SU-DHL-6 (cell line): ENCODE results near the gene PER2.

Experiments used
- H2AFZ ChIP-seq: fragments of 200-600 bp; sonication (generic); 2 replicates; pipeline ENCODE4 v1.6.1; 2014; ENCODE audit warnings: low read depth, mild to moderate bottlenecking, moderate library complexity, mixed read lengths, antibody characterized with exemption, low read length; ENCODE audit not compliant: severe bottlenecking
- H3F3A ChIP-seq: fragments of 200-600 bp; shearing (Covaris generic); 2 replicates; pipeline ENCODE4 v1.6.0; 2016; ENCODE audit warnings: antibody characterized with exemption, mild to moderate bottlenecking; ENCODE audit not compliant: insufficient read depth
- H3K27ac ChIP-seq: fragments of 200-600 bp; sonication (generic); 2 replicates; pipeline ENCODE4 v1.5.1; 2016; ENCODE audit warnings: low read depth, mild to moderate bottlenecking, low read length, moderate library complexity, mixed read lengths
- H3K27me3 ChIP-seq: fragments of 200-600 bp; sonication (generic), shearing (Covaris generic); 2 replicates; pipeline ENCODE4 v1.6.0; 2014; ENCODE audit warnings: mild to moderate bottlenecking, low read length
- H3K36me3 ChIP-seq: fragments of 200-600 bp; sonication (generic); 2 replicates; pipeline ENCODE4 v1.6.1; 2014; ENCODE audit warnings: mild to moderate bottlenecking, low read length, mixed read lengths
- H3K4me2 ChIP-seq: fragments of 300-600, 200-600 bp; shearing (Covaris generic), sonication (generic); 2 replicates; pipeline ENCODE4 v1.6.0; 2014; ENCODE audit warnings: low read length, low read depth, mild to moderate bottlenecking; ENCODE audit not compliant: poor library complexity, severe bottlenecking
- H3K4me3 ChIP-seq: fragments of 200-600 bp; sonication (generic); 2 replicates; pipeline ENCODE4 v1.5.1; 2014; ENCODE audit warnings: antibody characterized with exemption, low read length, mild to moderate bottlenecking, mixed read lengths; ENCODE audit not compliant: insufficient read depth, poor library complexity, severe bottlenecking
- H3K79me2 ChIP-seq: fragments of 200-600 bp; sonication (generic); 2 replicates; pipeline ENCODE4 v1.6.1; 2014; ENCODE audit warnings: mild to moderate bottlenecking, low read length, moderate library complexity; ENCODE audit not compliant: insufficient read depth
- H3K9ac ChIP-seq: fragments of 200-600 bp; sonication (generic); 2 replicates; pipeline ENCODE4 v1.7.0; 2014; ENCODE audit warnings: mild to moderate bottlenecking, low read length
- H3K9me2 ChIP-seq: fragments of 200-600 bp; sonication (generic); replicated peaks from 2 replicates; pipeline ENCODE4 v1.6.1; 2014; ENCODE audit warnings: low read length; ENCODE audit not compliant: insufficient read depth
- H3K9me3 ChIP-seq: fragments of 200-600 bp; sonication (generic); 2 replicates; pipeline ENCODE4 v1.6.1; 2014; ENCODE audit warnings: low read length, mixed read lengths; ENCODE audit not compliant: insufficient read depth
- H4K20me1 ChIP-seq: fragments of 200-600 bp; sonication (generic); 2 replicates; pipeline ENCODE4 v1.6.1; 2014; ENCODE audit warnings: low read depth, mild to moderate bottlenecking, antibody characterized with exemption, low read length, moderate library complexity, mixed read lengths
- EZH2phosphoT487 ChIP-seq: fragments of 200-600 bp; sonication (generic), shearing (Covaris generic); conservative IDR thresholded peaks from 2 replicates; pipeline ENCODE4 v1.6.1; 2018; ENCODE audit warnings: mild to moderate bottlenecking, antibody characterized with exemption, low read length, moderate library complexity, mixed read lengths
- TF ChIP-seq, protein P1 (sequence below): fragments of 200-600 bp; sonication (generic); IDR thresholded peaks from one replicate; pipeline ENCODE4 v1.5.1; 2017; ENCODE audit warnings: antibody characterized with exemption, mild to moderate bottlenecking, low read length, moderate library complexity; ENCODE audit not compliant: insufficient read depth, poor library complexity, severe bottlenecking

PER2 gene

DNA sequence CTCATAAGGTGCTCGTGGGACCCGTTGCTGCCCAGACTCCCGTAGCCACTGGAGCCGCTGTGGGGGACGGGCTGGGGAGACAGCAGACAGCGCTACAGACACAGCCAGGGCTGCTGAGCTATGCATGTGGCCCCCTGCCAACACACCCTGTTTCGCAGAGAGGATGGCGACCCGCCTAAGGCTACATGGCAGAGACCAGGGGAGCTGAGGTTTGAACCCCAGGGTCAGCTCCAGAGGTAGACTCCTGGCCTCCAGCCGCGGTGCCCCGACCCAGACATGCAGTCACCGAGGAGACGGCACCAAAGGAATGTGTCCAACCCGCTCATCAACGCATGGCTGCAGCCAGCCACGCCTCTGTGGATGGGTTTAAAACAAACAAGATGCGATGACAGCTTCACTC, 27.5 kb downstream of the PER2 start:
- Histone ChIP-seq H3K9me2 (no peaks in the 10 kb centered on the region), H3K79me2 (no peaks in the 10 kb centered on the region), H2AFZ (no peak overlapping the region), H3K4me2 (no peak overlapping the region), H3F3A (no peaks in the 10 kb centered on the region), H4K20me1 (no peaks in the 10 kb centered on the region), H3K4me3 (no peak overlapping the region), H3K9ac (no peak overlapping the region), H3K27me3 (no peaks in the 10 kb centered on the region), H3K36me3 (0 out of 2 replicates have a peak, but pooled peaks cover 7% of the 10 kb centered on the region), H3K9me3 (no peaks in the 10 kb centered on the region), H3K27ac (no peak overlapping the region)
- TF ChIP-seq, protein P1, sequence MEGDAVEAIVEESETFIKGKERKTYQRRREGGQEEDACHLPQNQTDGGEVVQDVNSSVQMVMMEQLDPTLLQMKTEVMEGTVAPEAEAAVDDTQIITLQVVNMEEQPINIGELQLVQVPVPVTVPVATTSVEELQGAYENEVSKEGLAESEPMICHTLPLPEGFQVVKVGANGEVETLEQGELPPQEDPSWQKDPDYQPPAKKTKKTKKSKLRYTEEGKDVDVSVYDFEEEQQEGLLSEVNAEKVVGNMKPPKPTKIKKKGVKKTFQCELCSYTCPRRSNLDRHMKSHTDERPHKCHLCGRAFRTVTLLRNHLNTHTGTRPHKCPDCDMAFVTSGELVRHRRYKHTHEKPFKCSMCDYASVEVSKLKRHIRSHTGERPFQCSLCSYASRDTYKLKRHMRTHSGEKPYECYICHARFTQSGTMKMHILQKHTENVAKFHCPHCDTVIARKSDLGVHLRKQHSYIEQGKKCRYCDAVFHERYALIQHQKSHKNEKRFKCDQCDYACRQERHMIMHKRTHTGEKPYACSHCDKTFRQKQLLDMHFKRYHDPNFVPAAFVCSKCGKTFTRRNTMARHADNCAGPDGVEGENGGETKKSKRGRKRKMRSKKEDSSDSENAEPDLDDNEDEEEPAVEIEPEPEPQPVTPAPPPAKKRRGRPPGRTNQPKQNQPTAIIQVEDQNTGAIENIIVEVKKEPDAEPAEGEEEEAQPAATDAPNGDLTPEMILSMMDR = no peak
- no peak for TF ChIP-seq EZH2phosphoT487

DNA sequence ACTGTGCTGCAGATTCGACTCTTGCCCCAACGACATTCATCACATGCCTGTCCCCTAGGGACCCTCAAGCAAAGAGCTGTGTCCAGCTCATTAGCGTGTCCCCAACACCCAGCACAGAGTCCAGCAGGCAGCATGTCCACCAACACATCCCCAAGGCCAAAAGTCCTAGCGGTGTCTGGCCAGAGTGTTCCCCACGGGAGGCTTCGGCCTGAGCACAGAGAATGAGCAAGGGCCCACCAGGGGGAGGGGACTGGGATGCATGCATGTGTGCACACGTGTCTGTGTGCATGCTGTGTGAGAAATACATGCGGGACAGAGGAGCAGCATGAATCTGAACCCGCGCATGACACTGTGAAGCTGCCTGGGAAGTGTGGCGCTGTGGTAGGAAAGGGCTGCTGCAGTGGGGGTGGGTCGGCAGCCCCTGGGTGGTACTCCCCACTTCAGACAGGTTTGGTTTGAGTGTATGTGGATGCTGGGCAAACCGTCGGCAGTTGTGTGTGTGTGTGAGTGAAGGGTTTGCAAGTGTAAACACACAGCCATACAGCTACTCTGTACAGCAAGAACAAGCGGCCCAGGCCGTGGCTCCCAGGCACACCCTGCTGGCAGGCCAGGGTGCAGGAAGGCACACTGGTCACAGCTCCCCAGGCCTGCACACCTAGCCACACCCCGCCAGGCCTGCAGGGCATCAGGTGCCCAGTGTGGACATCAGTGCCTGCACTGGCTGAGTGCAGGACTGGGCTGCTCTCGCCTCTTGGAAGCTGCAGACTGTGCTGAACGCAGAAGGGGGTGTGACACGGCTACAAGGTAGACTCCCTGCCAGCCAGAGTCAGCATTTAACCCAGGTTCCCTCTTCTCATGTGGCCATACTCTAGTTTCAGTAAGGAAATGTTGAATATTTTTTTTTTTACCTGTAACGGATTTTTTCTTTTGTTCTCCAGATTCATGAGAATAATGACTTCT, 29.1 kb downstream of the PER2 start:
- H3K9me2 ChIP-seq = no peaks in the 10 kb centered on the region
- no peak overlapping the region for H3K4me3 ChIP-seq
- peaks cover 14% of the 10 kb centered on the region; the same call in 1 of the 2 replicates for H3K36me3 ChIP-seq
- no peak overlapping the region for H3K4me2 ChIP-seq
- H3F3A ChIP-seq = no peaks in the 10 kb centered on the region
- H3K79me2 ChIP-seq = no peaks in the 10 kb centered on the region
- no peak overlapping the region for H3K9ac ChIP-seq
- no peaks in the 10 kb centered on the region for H4K20me1 ChIP-seq
- no peaks in the 10 kb centered on the region for H3K9me3 ChIP-seq
- H2AFZ ChIP-seq = no peak overlapping the region
- no peak overlapping the region for H3K27ac ChIP-seq
- no peak for TF ChIP-seq EZH2phosphoT487
- TF ChIP-seq, protein P1 = no peak
- no peaks in the 10 kb centered on the region for H3K27me3 ChIP-seq

DNA sequence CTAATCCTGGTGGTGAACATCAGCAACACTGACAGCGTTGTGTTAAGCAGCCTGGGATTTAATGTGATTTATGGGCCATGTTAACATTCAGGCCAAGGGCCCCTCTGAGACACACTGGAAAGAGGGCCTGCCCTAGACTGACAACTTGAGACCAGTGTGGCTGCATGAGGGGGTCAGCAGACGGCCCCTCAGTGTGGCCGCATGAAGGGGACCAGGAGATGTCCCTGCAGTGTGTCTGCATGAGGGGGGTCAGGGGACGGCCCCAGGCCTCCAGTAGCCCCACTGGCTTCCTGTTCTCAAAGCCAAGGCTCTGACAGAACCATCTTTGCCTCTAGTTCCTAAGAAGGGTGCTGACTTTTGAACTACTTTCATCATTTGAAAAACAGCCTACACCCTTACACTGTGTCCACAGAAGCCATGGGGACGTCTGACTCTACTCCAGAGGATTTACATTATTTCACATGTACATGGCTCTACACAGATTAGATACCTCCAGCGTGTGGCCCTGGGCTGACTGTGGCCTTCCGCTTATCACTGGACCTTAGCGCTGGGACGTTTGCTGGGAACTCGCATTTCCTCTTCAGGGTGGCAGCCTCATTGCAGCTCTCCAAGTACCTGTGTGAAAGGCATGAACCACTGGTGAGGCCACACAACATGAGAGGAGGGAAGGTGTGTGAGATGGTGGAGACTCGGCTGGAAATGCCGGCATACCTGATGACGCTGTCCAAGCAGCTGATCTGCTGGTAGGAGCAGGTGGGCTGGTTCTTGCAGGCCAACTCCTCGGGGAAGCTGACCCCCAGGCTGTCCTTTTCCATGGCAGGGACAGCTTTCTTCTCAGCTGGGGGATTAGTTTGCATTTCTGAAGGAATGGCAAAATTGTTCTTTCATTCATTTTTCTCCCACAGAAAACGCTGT, 30.4 kb downstream of the PER2 start:
- TF ChIP-seq, protein P1 = no peak
- no peak for TF ChIP-seq EZH2phosphoT487
- no peak overlapping the region for H3K27ac ChIP-seq
- H3K9ac ChIP-seq = no peak overlapping the region
- H3K4me2 ChIP-seq = no peak overlapping the region
- H2AFZ ChIP-seq = no peak overlapping the region
- H3K79me2 ChIP-seq = no peaks in the 10 kb centered on the region
- H3K36me3 ChIP-seq = peaks cover 17% of the 10 kb centered on the region; the same call in 1 of the 2 replicates
- no peaks in the 10 kb centered on the region for H3F3A ChIP-seq
- H3K9me3 ChIP-seq = no peaks in the 10 kb centered on the region
- no peaks in the 10 kb centered on the region for H4K20me1 ChIP-seq
- no peaks in the 10 kb centered on the region for H3K9me2 ChIP-seq
- no peak overlapping the region for H3K4me3 ChIP-seq
- no peaks in the 10 kb centered on the region for H3K27me3 ChIP-seq
